H1 (cell line): ENCODE data around the gene MTG1. TPM values are rescaled to one million over a fixed set of nuclear protein-coding genes. Genes with fewer than 3 reads are reported as not detected.

Experiments used
- CTCF ChIA-PET: fragments of 300-600 bp; sonication (Branson Sonifier 250); formaldehyde crosslinking; loops from one replicate; lab custom pipeline; 2021; ENCODE audit not compliant: partially characterized antibody; lab: Charles Lee
- POLR2A ChIA-PET: fragments of 300-600 bp; sonication (Branson Sonifier 250); formaldehyde crosslinking; loops from one replicate; lab custom pipeline; 2021; ENCODE audit warnings: inconsistent platforms; ENCODE audit not compliant: partially characterized antibody; lab: Charles Lee
- DNase-seq, 2 experiments: peaks; one replicate each; pipeline versions ENCODE4 v3.0.0 to v3.0.0-alpha.2; 2010 to 2022; ENCODE audit warnings: low spot score in 2 of 2, low read depth in 1 of 2, mixed read lengths in 1 of 2
- FAIRE-seq: peaks from 2 replicates; lab custom pipeline; 2011; peaks lifted over from hg19 to GRCh38; lab: Jason Lieb, UNC
- H2AFZ ChIP-seq: 2 replicates; pipeline ENCODE4 v1.8.1; 2012; ENCODE audit warnings: low read length, inconsistent platforms
- H2AK5ac ChIP-seq: 2 replicates; pipeline ENCODE4 v1.6.1; 2013; ENCODE audit warnings: low read depth, low read length
- H2BK120ac ChIP-seq: replicated peaks from 2 replicates; pipeline ENCODE3; 2013; ENCODE audit warnings: low read depth, low read length, inconsistent platforms
- H2BK12ac ChIP-seq: 2 replicates; pipeline ENCODE4 v1.6.1; 2013; ENCODE audit warnings: low read depth, low read length
- H2BK15ac ChIP-seq: 2 replicates; pipeline ENCODE4 v1.6.1; 2013; ENCODE audit warnings: low read length
- H2BK20ac ChIP-seq: 2 replicates; pipeline ENCODE4 v1.6.1; 2013; ENCODE audit warnings: low read length
- H2BK5ac ChIP-seq: 2 replicates; pipeline ENCODE4 v1.6.1; 2013; ENCODE audit warnings: low read depth, low read length
- H3K14ac ChIP-seq: 2 replicates; pipeline ENCODE4 v1.6.1; 2013; ENCODE audit warnings: inconsistent platforms; ENCODE audit not compliant: insufficient read length
- H3K18ac ChIP-seq: 2 replicates; pipeline ENCODE4 v1.6.1; 2013; ENCODE audit warnings: low read length; ENCODE audit errors: extremely low read depth
- H3K23ac ChIP-seq: 2 replicates; pipeline ENCODE4 v1.6.1; 2013; ENCODE audit warnings: inconsistent platforms; ENCODE audit not compliant: insufficient read length
- H3K23me2 ChIP-seq: 2 replicates; pipeline ENCODE4 v1.6.1; 2013; ENCODE audit warnings: low read depth, low read length
- H3K27ac ChIP-seq: 2 replicates; pipeline ENCODE4 v1.6.1; 2011; ENCODE audit warnings: low read depth, low read length, inconsistent platforms
- H3K27me3 ChIP-seq, 4 experiments: replicated peaks in 1 of 4; 1 replicate in 1 of 4; 2 replicates in 3 of 4; pipeline versions ENCODE4 v1.6.1 to v1.8.1; 2011 to 2013; ENCODE audit warnings: low read length in 3 of 4, mild to moderate bottlenecking in 3 of 4, inconsistent platforms in 2 of 4, mixed read lengths in 2 of 4, moderate library complexity in 1 of 4; ENCODE audit not compliant: control insufficient read depth in 3 of 4, insufficient read depth in 3 of 4; ENCODE audit errors: extremely low read depth in 1 of 4
- H3K36me3 ChIP-seq, 4 experiments: 2 replicates each; pipeline versions ENCODE4 v1.6.1 to v1.8.1; 2011 to 2013; ENCODE audit warnings: mild to moderate bottlenecking in 4 of 4, low read length in 3 of 4, moderate library complexity in 2 of 4, control low read depth in 1 of 4, inconsistent platforms in 1 of 4; ENCODE audit not compliant: insufficient read depth in 4 of 4, control insufficient read depth in 2 of 4
- H3K4ac ChIP-seq: replicated peaks from 2 replicates; pipeline ENCODE3; 2013; ENCODE audit warnings: low read length, low read depth, mixed read lengths, inconsistent platforms; ENCODE audit not compliant: insufficient read length
- H3K4me1 ChIP-seq, 4 experiments: replicated peaks in 1 of 4; 1 replicate in 1 of 4; 2 replicates in 3 of 4; pipeline versions ENCODE4 v1.6.1 to v1.8.1; 2011 to 2013; ENCODE audit warnings: low read length in 3 of 4, inconsistent platforms in 2 of 4, mixed read lengths in 1 of 4; ENCODE audit not compliant: insufficient read depth in 4 of 4, control insufficient read depth in 3 of 4
- H3K4me2 ChIP-seq, 2 experiments: 2 replicates each; pipeline versions ENCODE4 v1.6.1 to v1.8.1; 2011 to 2013; ENCODE audit warnings: low read depth in 2 of 2, low read length in 2 of 2, control low read depth in 1 of 2, inconsistent platforms in 1 of 2, mild to moderate bottlenecking in 1 of 2; ENCODE audit not compliant: insufficient read depth in 1 of 2
- H3K4me3 ChIP-seq, 4 experiments: fragments of 200-600, 300-600 bp in 1 of 4; sonication (generic), shearing (Covaris generic), sonication (Bioruptor Twin) in 1 of 4; 2 replicates each; pipeline versions ENCODE4 v1.5.1 to v1.8.1; 2011 to 2016; ENCODE audit warnings: low read length in 4 of 4, low read depth in 3 of 4, control low read depth in 2 of 4, inconsistent platforms in 2 of 4, mild to moderate bottlenecking in 2 of 4, mixed read lengths in 1 of 4, moderate library complexity in 1 of 4; ENCODE audit not compliant: insufficient read depth in 2 of 4; ENCODE audit errors: extremely low read depth in 1 of 4
- H3K56ac ChIP-seq: replicated peaks from 2 replicates; pipeline ENCODE3; 2013; ENCODE audit warnings: low read depth, mild to moderate bottlenecking, mixed read lengths, low read length, inconsistent platforms; ENCODE audit not compliant: insufficient read length
- H3K79me1 ChIP-seq: 2 replicates; pipeline ENCODE4 v1.6.1; 2013; ENCODE audit warnings: low read depth, low read length, control low read depth
- H3K79me2 ChIP-seq, 2 experiments: 2 replicates each; pipeline versions ENCODE4 v1.6.1 to v1.8.1; 2012 to 2013; ENCODE audit warnings: low read length in 2 of 2, mild to moderate bottlenecking in 2 of 2, inconsistent platforms in 1 of 2; ENCODE audit not compliant: insufficient read depth in 2 of 2, control insufficient read depth in 1 of 2
- H3K9ac ChIP-seq, 4 experiments: replicated peaks in 1 of 4; 1 replicate in 1 of 4; 2 replicates in 3 of 4; pipeline versions ENCODE4 v1.6.1 to v1.8.1; 2011 to 2013; ENCODE audit warnings: low read depth in 3 of 4, low read length in 3 of 4, control low read depth in 2 of 4, mild to moderate bottlenecking in 2 of 4, moderate library complexity in 2 of 4, inconsistent platforms in 1 of 4; ENCODE audit errors: extremely low read depth in 1 of 4
- H3K9me3 ChIP-seq, 2 experiments: 2 replicates each; pipeline versions ENCODE4 v1.6.1 to v1.8.1; 2012 to 2013; ENCODE audit warnings: mild to moderate bottlenecking in 2 of 2, moderate library complexity in 2 of 2, control low read depth in 1 of 2, inconsistent platforms in 1 of 2, low read depth in 1 of 2, low read length in 1 of 2, mixed read lengths in 1 of 2; ENCODE audit not compliant: insufficient read depth in 2 of 2
- H4K20me1 ChIP-seq, 2 experiments: replicated peaks in 1 of 2; 2 replicates each; pipeline versions ENCODE3 to v1.8.1; 2011 to 2013; ENCODE audit warnings: inconsistent platforms in 2 of 2, low read length in 2 of 2, mild to moderate bottlenecking in 1 of 2; ENCODE audit not compliant: insufficient read depth in 2 of 2, control insufficient read depth in 1 of 2
- H4K5ac ChIP-seq: 2 replicates; pipeline ENCODE4 v1.6.1; 2013; ENCODE audit warnings: low read length, low read depth, mixed read lengths, inconsistent platforms; ENCODE audit not compliant: insufficient read length
- H4K8ac ChIP-seq: 2 replicates; pipeline ENCODE4 v1.8.0; 2013; ENCODE audit warnings: mild to moderate bottlenecking, moderate library complexity, low read length, inconsistent platforms; ENCODE audit not compliant: insufficient read depth; ENCODE audit errors: extremely low read depth
- H4K91ac ChIP-seq: replicated peaks from 2 replicates; pipeline ENCODE3; 2013; ENCODE audit warnings: low read length, mixed read lengths, inconsistent platforms; ENCODE audit not compliant: insufficient read length
- FOSL1 ChIP-seq: IDR thresholded peaks from 2 replicates; pipeline ENCODE4 v1.6.1; 2011; ENCODE audit warnings: mild to moderate bottlenecking, low read depth, low read length, moderate library complexity; ENCODE audit not compliant: insufficient read depth
- NANOG ChIP-seq: IDR thresholded peaks from 2 replicates; pipeline ENCODE4 v1.6.1; 2011; ENCODE audit warnings: low read length, low read depth, mild to moderate bottlenecking, inconsistent platforms; ENCODE audit not compliant: insufficient read depth, poor library complexity, severe bottlenecking
- SP4 ChIP-seq: IDR thresholded peaks from 2 replicates; pipeline ENCODE4 v1.6.1; 2012; ENCODE audit warnings: low read length, inconsistent platforms
- TCF12 ChIP-seq: IDR thresholded peaks from 2 replicates; pipeline ENCODE4 v1.6.1; 2011; ENCODE audit warnings: low read depth, mild to moderate bottlenecking, low read length
- ZNF274 ChIP-seq: IDR thresholded peaks from 2 replicates; pipeline ENCODE4 v1.7.0; 2012; ENCODE audit warnings: low read length, borderline replicate concordance; ENCODE audit errors: extremely low read depth
- WGBS, 2 experiments: shearing (Covaris generic) in 1 of 2; methylation state at CpG; one replicate each; pipeline versions ENCODE4 v1.1.6 to v1.1.7; 2013 to 2015; ENCODE audit warnings: low lambda C conversion rate in 2 of 2, mixed read lengths in 2 of 2, inconsistent platforms in 1 of 2, low coverage in 1 of 2, missing lambda C conversion rate in 1 of 2; ENCODE audit not compliant: insufficient replicate concordance in 2 of 2, insufficient coverage in 1 of 2, insufficient read length in 1 of 2; ENCODE audit errors: extremely low coverage in 1 of 2, missing lambda C conversion rate in 1 of 2; 5-methylcytosine and 5-hydroxymethylcytosine counted together
- polyA plus RNA-seq, 7 experiments: library from polyadenylated mRNA; depleted of rRNA in 3 of 7; stranded (reverse) in 5 of 7; unstranded in 2 of 7; fragments of >200 nt in 5 of 7; fragments of 200-250 nt in 2 of 7; gene quantifications; 1 replicate in 5 of 7; 2 replicates in 1 of 7; 4 replicates in 1 of 7; pipeline versions ENCODE4 v1.2.1 to v1.2.3, GENCODE V29; 2011 to 2013; ENCODE audit warnings: missing spikeins in 2 of 7, mixed read lengths in 2 of 7
- total RNA-seq: library from RNA; stranded (reverse); fragmentation: NEBNext Ultra II Directional; extraction: Animal tissue kit (Norgen Biotek cat#: 25700); gene quantifications from 2 replicates; pipeline ENCODE4 v1.2.1, GENCODE V29; 2021

Gene MTG1
- total and polyA plus RNA-seq, 2 of the 8 experiments (the other 6 are each of a cell fraction or from before 2014, with no cell fraction given) = 56.6 to 81.6 TPM

GRCh38 chr10:133446979-133447378 is 53.0 kb downstream of the MTG1 start:
- Histone ChIP-seq H2BK5ac (no peak overlapping the region), H3K4me2 (no peak overlapping the region), H4K8ac (no peak overlapping the region), H3K27me3 (no peaks in the 10 kb centered on the region), H4K91ac (no peak overlapping the region), H3K4me3 (no peak overlapping the region), H3K79me2 (no peaks in the 10 kb centered on the region), H3K79me1 (no peaks in the 10 kb centered on the region), H3K23ac (no peak overlapping the region), H2BK12ac (no peak overlapping the region), H3K9ac (no peak overlapping the region), H2BK15ac (no peak overlapping the region), H3K56ac (no peak overlapping the region), H3K18ac (no peak overlapping the region), H2AK5ac (no peak overlapping the region), H3K4ac (no peak overlapping the region), H3K27ac (no peak overlapping the region), H3K14ac (no peak overlapping the region), H3K36me3 (no peaks in the 10 kb centered on the region), H3K23me2 (no peaks in the 10 kb centered on the region), H3K4me1 (no peaks in the 10 kb centered on the region), H4K5ac (no peak overlapping the region), H4K20me1 (no peaks in the 10 kb centered on the region), H2BK120ac (no peak overlapping the region), H2AFZ (no peak overlapping the region), H2BK20ac (no peak overlapping the region), H3K9me3 (peaks cover 58 to 68% of the 10 kb centered on the region in 2 experiments)
- FAIRE-seq (no peak), DNase-seq (no peak)
- 86% methylated on average over 11 of the region's 11 CpGs; no CpG with 5 or more reads in 1 of the 2 experiments for WGBS, 2 experiments
- ChIA-PET CTCF (no interaction called here), POLR2A (no interaction called here)
- no peak for TF ChIP-seq TCF12
- TF ChIP-seq SP4 = no peak
- no peak for TF ChIP-seq NANOG
- TF ChIP-seq FOSL1 = no peak
- no peak for TF ChIP-seq ZNF274
